ENCODE results near the gene COX5B.
"Not testable (repeated sequence)": the region's sequence is repeated elsewhere in the genome, so short reads cannot be mapped to it uniquely, and the experiment has no call there.

Gene COX5B

GRCh38 chr2:97673915-97674283 is 28.0 kb downstream of the COX5B start:
- no peak for DNase-seq

- no peak for DNase-seq
These were observed 29.7 kb downstream of the COX5B start for GRCh38 chr2:97675430-97676113.

- no peak for DNase-seq
These were observed 30.8 kb downstream of the COX5B start for GRCh38 chr2:97676620-97677019.

GRCh38 chr2:97677480-97677879 is 31.6 kb downstream of the COX5B start:
- DNase-seq = no peak

GRCh38 chr2:97678298-97678697 is 32.4 kb downstream of the COX5B start:
- DNase-seq = no peak

GRCh38 chr2:97687235-97687634 is 41.4 kb downstream of the COX5B start:
- not testable (repeated sequence) for DNase-seq

GRCh38 chr2:97688062-97688827 is 42.4 kb downstream of the COX5B start:
- DNase-seq = no peak

- no peak for DNase-seq
These were observed 45.3 kb downstream of the COX5B start for GRCh38 chr2:97691166-97691565.

GRCh38 chr2:97693476-97693875 is 47.6 kb downstream of the COX5B start:
- DNase-seq = no peak

- no peak for DNase-seq
These were observed 49.9 kb downstream of the COX5B start for GRCh38 chr2:97695744-97696143.

- DNase-seq = peak; percentile 82 to 97 (median 90)
These were observed 51.7 kb downstream of the COX5B start for GRCh38 chr2:97697252-97698235.
